Neural cell (in vitro differentiated cells): ENCODE results near the gene C11orf68. TPM values are rescaled to one million over a fixed set of nuclear protein-coding genes. Genes with fewer than 3 reads are reported as not detected.
A peak's percentile ranks its signal among the peaks of the same experiment; 100 is the strongest.

Source experiments
- H2AFZ ChIP-seq: fragments of 200-600, 300-800 bp; sonication (generic), shearing (Covaris generic); 2 replicates; pipeline ENCODE4 v1.6.0; 2014; ENCODE audit warnings: low read depth, mild to moderate bottlenecking, antibody characterized with exemption, low read length, moderate library complexity
- H3F3A ChIP-seq: fragments of 200-600 bp; shearing (Covaris generic); 2 replicates; pipeline ENCODE4 v1.6.1; 2016; ENCODE audit warnings: mild to moderate bottlenecking, moderate library complexity, mixed read lengths, antibody characterized with exemption, low read length; ENCODE audit not compliant: insufficient read depth, poor library complexity, severe bottlenecking
- H3K27ac ChIP-seq: fragments of 200-600, 300-800 bp; sonication (generic), shearing (Covaris generic); 2 replicates; pipeline ENCODE4 v1.5.1; 2014; ENCODE audit warnings: mild to moderate bottlenecking, low read length, moderate library complexity
- H3K27me3 ChIP-seq: fragments of 300-800, 200-600 bp; sonication (generic), shearing (Covaris generic); 2 replicates; pipeline ENCODE4 v1.6.0; 2014; ENCODE audit warnings: mild to moderate bottlenecking, low read depth, low read length, moderate library complexity; ENCODE audit not compliant: insufficient read depth
- H3K36me3 ChIP-seq: fragments of 300-800, 200-600 bp; sonication (generic), shearing (Covaris generic); 2 replicates; pipeline ENCODE4 v1.5.1; 2014; ENCODE audit warnings: mild to moderate bottlenecking, antibody characterized with exemption, low read length, moderate library complexity; ENCODE audit not compliant: insufficient read depth
- H3K4me2 ChIP-seq: fragments of 300-800, 200-600 bp; sonication (generic), shearing (Covaris generic); 2 replicates; pipeline ENCODE4 v1.6.0; 2014; ENCODE audit warnings: mild to moderate bottlenecking, low read length
- H3K4me3 ChIP-seq: fragments of 300-800, 200-600 bp; sonication (generic), shearing (Covaris generic); 2 replicates; pipeline ENCODE4 v1.5.1; 2014; ENCODE audit warnings: mild to moderate bottlenecking, low read length, moderate library complexity
- H3K79me2 ChIP-seq: fragments of 200-600 bp; shearing (Covaris generic); replicated peaks from 2 replicates; pipeline ENCODE4 v1.6.0; 2014; ENCODE audit warnings: mild to moderate bottlenecking, low read length, moderate library complexity; ENCODE audit not compliant: insufficient read depth
- H3K9ac ChIP-seq: fragments of 300-800, 200-600 bp; sonication (generic), shearing (Covaris generic); 2 replicates; pipeline ENCODE4 v1.6.1; 2016; ENCODE audit warnings: mild to moderate bottlenecking, low read length, mixed read lengths
- H3K9me2 ChIP-seq: fragments of 200-600 bp; shearing (Covaris generic); 2 replicates; pipeline ENCODE4 v1.6.1; 2016; ENCODE audit warnings: mild to moderate bottlenecking, low read length, mixed read lengths; ENCODE audit not compliant: insufficient read depth
- H3K9me3 ChIP-seq: fragments of 200-600, 300-800 bp; sonication (generic), shearing (Covaris generic); 2 replicates; pipeline ENCODE4 v1.6.1; 2016; ENCODE audit warnings: mild to moderate bottlenecking, mixed run types, low read length, moderate library complexity, mixed read lengths
- H4K20me1 ChIP-seq: fragments of 200-600 bp; shearing (Covaris generic); 2 replicates; pipeline ENCODE4 v1.6.1; 2016; ENCODE audit warnings: mild to moderate bottlenecking, mixed run types; ENCODE audit not compliant: insufficient read depth
- EP300 ChIP-seq: fragments of 450-650 bp; conservative IDR thresholded peaks from 2 replicates; pipeline ENCODE4 v1.6.1; 2014; ENCODE audit warnings: antibody characterized with exemption, mild to moderate bottlenecking, moderate library complexity; ENCODE audit not compliant: poor library complexity, severe bottlenecking
- EZH2 ChIP-seq: fragments of 200-600, 300-800 bp; shearing (Covaris generic), sonication (generic); IDR thresholded peaks from 2 replicates; pipeline ENCODE4 v1.6.1; 2014; ENCODE audit warnings: antibody characterized with exemption, low read length, borderline replicate concordance, mild to moderate bottlenecking; ENCODE audit not compliant: insufficient read depth, poor library complexity, severe bottlenecking
- MXI1 ChIP-seq: fragments of 450-650 bp; conservative IDR thresholded peaks from 2 replicates; pipeline ENCODE4 v1.6.1; 2014; ENCODE audit warnings: antibody characterized with exemption, mild to moderate bottlenecking; ENCODE audit not compliant: poor library complexity, severe bottlenecking
- POLR2AphosphoS5 ChIP-seq: IDR thresholded peaks from 2 replicates; pipeline ENCODE4 v1.6.1; 2012
- RAD21 ChIP-seq: fragments of 450-650 bp; conservative IDR thresholded peaks from 2 replicates; pipeline ENCODE4 v1.6.1; 2014; ENCODE audit warnings: antibody characterized with exemption, mild to moderate bottlenecking, moderate library complexity
- SMC3 ChIP-seq: fragments of 450-650 bp; conservative IDR thresholded peaks from 2 replicates; pipeline ENCODE4 v1.6.1; 2014; ENCODE audit warnings: antibody characterized with exemption, mild to moderate bottlenecking, moderate library complexity; ENCODE audit not compliant: poor library complexity
- TAF1 ChIP-seq: IDR thresholded peaks from 2 replicates; pipeline ENCODE4 v1.6.1; 2012; ENCODE audit warnings: low read depth
- polyA minus RNA-seq: library from RNA; depleted of rRNA, polyadenylated mRNA; stranded (reverse); fragments of >200 nt; gene quantifications from 2 replicates; pipeline ENCODE4 v1.2.3, GENCODE V29; 2014
- polyA plus RNA-seq: library from polyadenylated mRNA; depleted of rRNA; stranded (reverse); fragments of >200 nt; gene quantifications from 2 replicates; pipeline ENCODE4 v1.2.3, GENCODE V29; 2014
- TF ChIP-seq, protein P1 (sequence below): IDR thresholded peaks from 2 replicates; pipeline ENCODE4 v1.6.1; 2012; ENCODE audit warnings: borderline replicate concordance
- TF ChIP-seq, protein P2 (sequence below): fragments of 450-650 bp; IDR thresholded peaks from 2 replicates; pipeline ENCODE4 v1.5.1; 2014; ENCODE audit warnings: antibody characterized with exemption, mild to moderate bottlenecking, moderate library complexity; ENCODE audit not compliant: poor library complexity, severe bottlenecking

C11orf68 gene
- polyA plus RNA-seq, result 13.3 and 20.4 TPM in 2 replicates
- 16.0 and 16.6 TPM in 2 replicates for polyA minus RNA-seq

DNA sequence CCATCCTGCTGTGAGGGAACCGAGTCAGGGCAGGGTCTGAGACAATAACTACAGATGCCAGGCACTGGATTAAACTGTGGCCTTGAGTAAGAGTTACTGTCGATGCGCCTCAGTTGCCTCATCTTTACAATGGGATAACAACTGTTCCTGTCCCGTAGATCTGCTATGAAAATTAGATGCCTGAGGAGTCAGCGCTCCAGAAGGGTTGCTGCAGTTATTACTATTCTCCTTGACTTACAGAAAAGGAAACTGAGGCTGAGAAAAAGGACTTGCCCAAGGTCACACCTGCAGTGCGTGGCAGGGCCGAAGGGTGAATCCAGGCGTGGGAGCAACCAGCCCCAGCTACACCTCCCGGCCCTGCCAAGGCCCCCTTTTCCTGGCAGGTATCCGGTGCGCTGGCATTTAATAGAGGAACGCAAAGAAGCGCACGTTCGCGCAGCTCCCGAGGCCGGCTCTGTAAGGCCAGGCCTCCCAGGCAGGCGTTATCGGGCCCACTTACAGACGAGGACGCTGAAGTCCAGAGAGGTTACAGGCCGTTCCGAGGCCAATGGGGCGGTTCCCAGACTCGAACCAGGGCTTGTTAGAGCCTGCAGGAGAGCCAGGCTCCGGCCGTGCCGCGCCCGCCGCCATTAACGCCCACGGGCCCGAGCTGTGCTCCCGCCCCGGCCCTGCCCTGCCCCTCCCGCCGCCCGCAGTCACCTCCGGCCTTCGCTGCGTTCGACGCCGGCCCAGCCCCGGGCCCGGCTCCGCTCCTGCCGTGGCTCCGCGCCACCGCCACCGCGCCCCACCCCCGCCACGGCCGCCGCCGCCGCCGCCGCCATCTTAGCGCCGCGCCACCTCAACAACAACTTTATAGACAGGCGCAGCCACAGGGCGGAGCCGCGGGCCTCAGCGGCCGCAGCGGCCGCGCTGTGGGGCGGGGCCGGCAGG is at the start of gene C11orf68:
TSS of gene C11orf68 (minus strand) at position 852 of the 930 bp plus-strand sequence. CDS start at position 821, 31 bp downstream.
- Histone ChIP-seq H4K20me1 (no peaks in the 10 kb centered on the region), H3K27ac (peak within 1 kb of the TSS; percentile 74), H3K79me2 (peaks cover 20% of the 10 kb centered on the region), H3K9me3 (no peaks in the 10 kb centered on the region), H3F3A (no peaks in the 10 kb centered on the region), H3K9me2 (no peaks in the 10 kb centered on the region), H2AFZ (peak within 1 kb of the TSS; percentile 65), H3K4me2 (peak within 1 kb of the TSS; percentile 92), H3K9ac (peak within 1 kb of the TSS; percentile 92), H3K36me3 (no peaks in the 10 kb centered on the region), H3K4me3 (peak within 1 kb of the TSS; percentile 97), H3K27me3 (no peaks in the 10 kb centered on the region)
- TF ChIP-seq MXI1 (peak; percentile 15), POLR2AphosphoS5 (peak; percentile 75), TAF1 (peak; percentile 24), EP300 (no peak)
- TF ChIP-seq, protein P1, sequence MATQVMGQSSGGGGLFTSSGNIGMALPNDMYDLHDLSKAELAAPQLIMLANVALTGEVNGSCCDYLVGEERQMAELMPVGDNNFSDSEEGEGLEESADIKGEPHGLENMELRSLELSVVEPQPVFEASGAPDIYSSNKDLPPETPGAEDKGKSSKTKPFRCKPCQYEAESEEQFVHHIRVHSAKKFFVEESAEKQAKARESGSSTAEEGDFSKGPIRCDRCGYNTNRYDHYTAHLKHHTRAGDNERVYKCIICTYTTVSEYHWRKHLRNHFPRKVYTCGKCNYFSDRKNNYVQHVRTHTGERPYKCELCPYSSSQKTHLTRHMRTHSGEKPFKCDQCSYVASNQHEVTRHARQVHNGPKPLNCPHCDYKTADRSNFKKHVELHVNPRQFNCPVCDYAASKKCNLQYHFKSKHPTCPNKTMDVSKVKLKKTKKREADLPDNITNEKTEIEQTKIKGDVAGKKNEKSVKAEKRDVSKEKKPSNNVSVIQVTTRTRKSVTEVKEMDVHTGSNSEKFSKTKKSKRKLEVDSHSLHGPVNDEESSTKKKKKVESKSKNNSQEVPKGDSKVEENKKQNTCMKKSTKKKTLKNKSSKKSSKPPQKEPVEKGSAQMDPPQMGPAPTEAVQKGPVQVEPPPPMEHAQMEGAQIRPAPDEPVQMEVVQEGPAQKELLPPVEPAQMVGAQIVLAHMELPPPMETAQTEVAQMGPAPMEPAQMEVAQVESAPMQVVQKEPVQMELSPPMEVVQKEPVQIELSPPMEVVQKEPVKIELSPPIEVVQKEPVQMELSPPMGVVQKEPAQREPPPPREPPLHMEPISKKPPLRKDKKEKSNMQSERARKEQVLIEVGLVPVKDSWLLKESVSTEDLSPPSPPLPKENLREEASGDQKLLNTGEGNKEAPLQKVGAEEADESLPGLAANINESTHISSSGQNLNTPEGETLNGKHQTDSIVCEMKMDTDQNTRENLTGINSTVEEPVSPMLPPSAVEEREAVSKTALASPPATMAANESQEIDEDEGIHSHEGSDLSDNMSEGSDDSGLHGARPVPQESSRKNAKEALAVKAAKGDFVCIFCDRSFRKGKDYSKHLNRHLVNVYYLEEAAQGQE, result peak; percentile 58

GRCh38 chr11:65967329-65967934 is 48.6 kb upstream of the C11orf68 start:
- Histone ChIP-seq H3F3A (no peaks in the 10 kb centered on the region), H3K9me3 (no peaks in the 10 kb centered on the region), H4K20me1 (no peaks in the 10 kb centered on the region), H3K4me3 (no peak overlapping the region), H3K79me2 (peaks cover 14% of the 10 kb centered on the region), H3K9me2 (no peaks in the 10 kb centered on the region), H3K9ac (no peak overlapping the region), H2AFZ (no peak overlapping the region), H3K27ac (no peak overlapping the region), H3K36me3 (no peaks in the 10 kb centered on the region), H3K4me2 (no peak overlapping the region), H3K27me3 (no peaks in the 10 kb centered on the region)
- TF ChIP-seq POLR2AphosphoS5 (no peak), MXI1 (no peak), EP300 (no peak), RAD21 (no peak), SMC3 (no peak), EZH2 (no peak), TAF1 (no peak)
- TF ChIP-seq, protein P2, sequence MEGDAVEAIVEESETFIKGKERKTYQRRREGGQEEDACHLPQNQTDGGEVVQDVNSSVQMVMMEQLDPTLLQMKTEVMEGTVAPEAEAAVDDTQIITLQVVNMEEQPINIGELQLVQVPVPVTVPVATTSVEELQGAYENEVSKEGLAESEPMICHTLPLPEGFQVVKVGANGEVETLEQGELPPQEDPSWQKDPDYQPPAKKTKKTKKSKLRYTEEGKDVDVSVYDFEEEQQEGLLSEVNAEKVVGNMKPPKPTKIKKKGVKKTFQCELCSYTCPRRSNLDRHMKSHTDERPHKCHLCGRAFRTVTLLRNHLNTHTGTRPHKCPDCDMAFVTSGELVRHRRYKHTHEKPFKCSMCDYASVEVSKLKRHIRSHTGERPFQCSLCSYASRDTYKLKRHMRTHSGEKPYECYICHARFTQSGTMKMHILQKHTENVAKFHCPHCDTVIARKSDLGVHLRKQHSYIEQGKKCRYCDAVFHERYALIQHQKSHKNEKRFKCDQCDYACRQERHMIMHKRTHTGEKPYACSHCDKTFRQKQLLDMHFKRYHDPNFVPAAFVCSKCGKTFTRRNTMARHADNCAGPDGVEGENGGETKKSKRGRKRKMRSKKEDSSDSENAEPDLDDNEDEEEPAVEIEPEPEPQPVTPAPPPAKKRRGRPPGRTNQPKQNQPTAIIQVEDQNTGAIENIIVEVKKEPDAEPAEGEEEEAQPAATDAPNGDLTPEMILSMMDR, result no peak
- TF ChIP-seq, protein P1, result no peak
